A673 (cell line): Measurements from ENCODE around the gene CCDC78.

Source experiments
- CTCF ChIP-seq: fragments of 300-800, 200-600 bp; sonication (generic); conservative IDR thresholded peaks from 2 replicates; pipeline ENCODE4 v1.5.1; 2017; ENCODE audit warnings: low read depth, mild to moderate bottlenecking, antibody characterized with exemption, low read length, moderate library complexity, mixed read lengths
- EZH2 ChIP-seq: fragments of 200-600 bp; sonication (generic); IDR thresholded peaks from 2 replicates; pipeline ENCODE4 v1.6.1; 2017; ENCODE audit warnings: borderline replicate concordance, low read depth, mild to moderate bottlenecking, mixed read lengths, antibody characterized with exemption, low read length; ENCODE audit not compliant: poor library complexity, severe bottlenecking

- TF ChIP-seq CTCF, result no peak
- no peak for TF ChIP-seq EZH2
Measured at GRCh38 chr16:768428-768827, 42.2 kb upstream of the CCDC78 start.
